HG02840 (cell line): ENCODE data around the gene SLC25A13.
"Not testable (repeated sequence)": the region's sequence is repeated elsewhere in the genome, so short reads cannot be mapped to it uniquely, and the experiment has no call there.

Experiments
- ATAC-seq: cut with Tn5 transposase; IDR thresholded peaks from one replicate; pipeline ENCODE4 v1.9.1; 2021; ENCODE audit warnings: mild to moderate bottlenecking, moderate library complexity, moderate number of reproducible peaks; ENCODE audit not compliant: unreplicated experiment, low FRiP score

SLC25A13 gene, protein sequence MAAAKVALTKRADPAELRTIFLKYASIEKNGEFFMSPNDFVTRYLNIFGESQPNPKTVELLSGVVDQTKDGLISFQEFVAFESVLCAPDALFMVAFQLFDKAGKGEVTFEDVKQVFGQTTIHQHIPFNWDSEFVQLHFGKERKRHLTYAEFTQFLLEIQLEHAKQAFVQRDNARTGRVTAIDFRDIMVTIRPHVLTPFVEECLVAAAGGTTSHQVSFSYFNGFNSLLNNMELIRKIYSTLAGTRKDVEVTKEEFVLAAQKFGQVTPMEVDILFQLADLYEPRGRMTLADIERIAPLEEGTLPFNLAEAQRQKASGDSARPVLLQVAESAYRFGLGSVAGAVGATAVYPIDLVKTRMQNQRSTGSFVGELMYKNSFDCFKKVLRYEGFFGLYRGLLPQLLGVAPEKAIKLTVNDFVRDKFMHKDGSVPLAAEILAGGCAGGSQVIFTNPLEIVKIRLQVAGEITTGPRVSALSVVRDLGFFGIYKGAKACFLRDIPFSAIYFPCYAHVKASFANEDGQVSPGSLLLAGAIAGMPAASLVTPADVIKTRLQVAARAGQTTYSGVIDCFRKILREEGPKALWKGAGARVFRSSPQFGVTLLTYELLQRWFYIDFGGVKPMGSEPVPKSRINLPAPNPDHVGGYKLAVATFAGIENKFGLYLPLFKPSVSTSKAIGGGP

DNA sequence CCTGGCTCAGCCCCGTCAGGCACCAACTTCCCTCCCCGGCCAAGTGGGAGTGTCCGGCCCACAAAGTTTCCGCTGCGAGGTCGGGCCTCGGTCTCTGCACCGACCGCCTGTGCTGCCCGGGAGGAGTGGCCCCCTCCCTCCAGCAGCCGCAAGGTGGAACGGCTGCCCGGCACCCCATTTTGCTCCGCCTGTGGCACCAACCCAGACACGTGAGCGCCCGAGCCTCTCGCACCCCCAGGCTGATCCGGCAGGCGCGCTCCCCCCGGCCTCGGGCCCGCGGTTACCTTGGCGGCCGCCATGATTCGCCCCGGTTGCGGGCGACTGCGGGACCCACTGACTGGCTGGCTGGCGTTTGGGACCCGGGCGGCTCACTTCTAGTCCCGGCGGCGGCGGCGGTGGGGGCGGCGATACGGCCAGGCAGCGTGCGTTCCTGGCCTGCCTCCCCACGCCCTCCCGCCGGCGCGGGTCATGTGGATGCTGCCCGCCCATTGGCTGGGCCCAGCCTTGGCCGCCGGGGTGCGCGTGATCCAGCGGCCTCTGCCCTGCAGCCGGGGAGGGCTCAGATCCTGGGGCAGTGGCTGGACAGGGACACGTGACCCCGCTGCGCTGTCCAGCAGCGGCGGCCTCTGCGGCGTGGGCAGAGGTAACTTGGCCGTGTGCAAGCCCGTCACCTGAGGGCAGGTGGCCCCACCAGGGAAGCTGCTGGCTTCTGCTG, at the start of gene SLC25A13:
Gene SLC25A13 (minus strand): TSS at position 441 of the 715 bp plus-strand sequence. CDS start 142 bp downstream, at position 299.
- ATAC-seq = peak; percentile 73

DNA sequence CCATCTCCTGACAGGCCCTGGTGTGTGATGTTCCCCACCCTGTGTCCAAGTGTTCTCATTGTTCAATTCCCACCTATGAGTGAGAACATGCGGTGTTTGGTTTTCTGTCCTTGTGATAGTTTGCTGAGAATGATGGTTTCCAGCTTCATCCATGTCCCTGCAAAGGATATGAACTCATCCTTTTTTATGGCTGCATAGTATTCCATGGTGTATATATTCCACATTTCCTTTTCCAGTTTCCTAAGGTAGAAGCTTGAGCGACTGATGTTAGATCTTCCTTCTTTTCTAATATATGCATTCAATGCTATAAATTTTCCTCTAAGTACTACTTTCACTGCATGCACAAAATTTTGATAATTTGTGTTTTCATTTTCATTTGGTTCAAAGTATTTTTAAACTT, 44.0 kb upstream of the SLC25A13 start:
- not testable (repeated sequence) for ATAC-seq

GRCh38 chr7:96361116-96361857, 39.4 kb upstream of the SLC25A13 start:
- ATAC-seq = no peak

DNA sequence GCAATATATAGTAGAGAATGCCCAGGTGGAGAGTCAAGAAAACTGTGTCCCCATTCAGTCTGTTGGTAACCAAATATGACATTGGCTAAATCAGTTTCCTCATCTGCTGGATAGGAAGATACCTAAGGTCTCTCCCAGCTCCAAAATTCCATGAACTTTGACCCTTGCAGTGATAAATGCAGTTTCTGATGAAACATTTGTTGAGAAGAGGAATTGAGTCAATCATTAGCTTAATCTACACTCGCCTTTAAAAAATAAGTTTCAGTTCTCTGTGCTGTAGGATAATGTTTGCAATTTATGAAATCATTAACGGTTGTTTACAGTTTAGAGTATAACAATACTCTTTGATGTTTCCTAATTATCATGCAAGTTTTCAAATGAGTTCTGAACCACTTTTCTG, 38.0 kb upstream of the SLC25A13 start:
- ATAC-seq = no peak

DNA sequence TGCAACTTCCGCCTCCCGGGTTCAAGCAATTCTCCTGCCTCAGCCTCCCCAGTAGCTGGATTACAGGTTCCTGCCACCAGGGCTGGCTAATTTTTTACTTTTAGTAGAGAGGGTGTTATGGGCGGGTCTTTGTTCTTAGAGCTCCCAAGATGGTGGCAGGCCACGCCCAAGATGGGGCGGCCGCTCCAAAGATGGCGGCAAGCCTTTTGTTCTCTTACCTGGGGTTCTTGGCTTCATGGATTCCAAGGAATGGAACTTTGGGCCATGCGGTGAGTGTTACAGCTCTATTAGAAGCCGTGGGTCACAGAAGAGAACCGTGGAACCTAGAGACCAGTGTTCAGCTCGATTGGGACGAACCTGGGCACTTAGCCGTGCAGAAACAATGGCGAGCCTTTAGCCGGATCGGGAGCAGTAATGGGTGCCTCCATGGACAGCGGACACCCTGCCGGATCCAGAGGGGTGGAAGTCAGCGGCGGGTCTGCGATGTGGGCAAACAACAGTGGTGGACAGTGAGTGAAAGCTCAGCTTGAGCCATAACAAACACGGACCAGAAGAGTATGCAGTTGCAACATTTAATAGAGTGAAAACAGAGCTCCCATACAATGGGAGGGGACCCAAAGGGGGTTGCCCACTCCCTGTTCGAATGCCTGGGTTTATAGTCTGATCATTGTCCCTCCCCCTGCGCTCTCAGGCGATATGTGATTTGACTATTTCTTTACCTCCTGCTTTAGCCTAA, 36.5 kb upstream of the SLC25A13 start:
- not testable (repeated sequence) for ATAC-seq

GRCh38 chr7:96355990-96356506, 34.1 kb upstream of the SLC25A13 start:
- ATAC-seq = no peak

GRCh38 chr7:96354881-96355280, 33.0 kb upstream of the SLC25A13 start:
- ATAC-seq = no peak

GRCh38 chr7:96349572-96349971, 27.7 kb upstream of the SLC25A13 start:
- ATAC-seq = no peak

GRCh38 chr7:96347471-96347870, 25.6 kb upstream of the SLC25A13 start:
- ATAC-seq = no peak

GRCh38 chr7:96346293-96346953, 24.5 kb upstream of the SLC25A13 start:
- no peak for ATAC-seq

DNA sequence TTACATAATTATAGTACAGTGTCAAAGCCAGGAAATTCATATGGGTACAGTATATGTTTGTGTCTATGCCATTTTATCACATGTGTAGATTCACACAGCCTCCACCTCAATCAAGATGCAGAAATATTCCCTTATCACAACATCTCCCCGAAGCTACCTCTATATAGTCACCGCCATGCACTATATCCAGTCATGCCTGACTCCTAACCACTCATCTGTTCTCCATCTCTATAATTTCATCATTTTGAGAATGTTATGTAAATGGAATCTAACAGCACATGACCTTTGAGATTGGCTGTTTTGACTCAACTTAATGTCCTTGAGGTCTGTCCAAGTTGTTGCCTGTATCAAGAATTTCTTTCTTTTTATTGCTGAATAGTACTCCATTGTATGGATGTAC, 22.3 kb upstream of the SLC25A13 start:
- no peak for ATAC-seq

DNA sequence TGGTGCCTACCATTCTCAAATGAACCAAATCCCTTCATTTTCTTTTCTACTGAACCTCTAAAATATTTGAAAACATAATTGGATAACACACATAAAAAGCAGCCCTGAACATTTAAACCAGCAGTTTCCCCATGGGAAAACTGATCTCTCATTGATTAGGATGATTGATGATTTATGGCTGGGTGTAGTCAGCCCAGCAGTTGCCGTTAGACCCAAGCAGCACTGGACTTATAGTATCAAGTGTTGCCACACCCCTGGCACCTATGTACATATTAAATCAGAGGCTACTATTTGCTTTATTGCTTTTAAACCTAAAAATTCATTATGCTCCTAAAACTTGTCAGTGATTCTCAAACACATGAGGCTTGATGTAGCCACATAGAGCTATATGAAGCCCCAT, 20.2 kb upstream of the SLC25A13 start:
- ATAC-seq = no peak

GRCh38 chr7:96337519-96337918, 15.6 kb upstream of the SLC25A13 start:
- no peak for ATAC-seq

GRCh38 chr7:96332325-96332724, 10.4 kb upstream of the SLC25A13 start:
- ATAC-seq = no peak

DNA sequence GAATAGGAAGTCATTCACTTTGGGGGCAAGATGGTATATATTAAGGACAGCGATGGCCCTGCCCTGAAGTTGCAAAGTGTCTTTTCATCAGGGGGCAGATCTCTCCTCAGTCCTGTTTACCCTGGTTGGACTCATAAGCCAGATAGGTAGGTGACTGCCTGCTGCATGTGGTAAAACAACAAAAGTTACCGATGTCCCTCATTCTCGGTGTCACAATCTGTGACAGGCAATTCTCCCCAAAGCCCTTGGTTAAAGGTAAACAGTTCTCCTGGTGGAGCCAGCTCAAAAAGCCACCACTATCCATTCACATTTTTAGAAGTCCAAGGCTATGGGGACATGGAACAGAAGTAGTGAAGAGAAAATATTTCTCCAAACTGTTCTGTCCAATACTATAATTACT, 9.9 kb upstream of the SLC25A13 start:
- no peak for ATAC-seq

- ATAC-seq = no peak
Observed at GRCh38 chr7:96331233-96331632, 9.3 kb upstream of the SLC25A13 start.

DNA sequence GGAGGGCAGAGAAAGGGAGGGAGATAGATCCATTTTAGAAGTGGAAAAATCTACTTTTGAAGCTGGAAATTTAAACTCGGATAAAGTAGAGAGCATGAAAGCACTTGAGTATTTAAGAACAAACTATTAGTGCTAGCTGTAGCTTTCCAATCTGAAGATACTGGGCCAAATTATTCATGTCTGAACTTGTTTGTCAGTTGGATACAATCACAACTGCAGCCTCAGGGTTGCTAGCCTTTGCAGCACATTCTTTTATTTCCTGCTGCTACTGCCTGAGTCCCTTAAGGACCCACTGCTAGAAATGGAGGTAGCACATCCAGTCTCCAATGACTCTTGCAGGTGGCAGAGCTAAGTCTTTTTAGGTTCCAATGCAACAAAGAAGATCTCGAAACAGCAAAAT, 8.3 kb upstream of the SLC25A13 start:
- no peak for ATAC-seq

GRCh38 chr7:96329241-96329640, 7.3 kb upstream of the SLC25A13 start:
- ATAC-seq = no peak

GRCh38 chr7:96328016-96328415, 6.1 kb upstream of the SLC25A13 start:
- no peak for ATAC-seq
